Endodermal cell (in vitro differentiated cells): ENCODE data around the gene NOVA2. TPM values are rescaled to one million over a fixed set of nuclear protein-coding genes. Genes with fewer than 3 reads are reported as not detected.

Experiments
- DNase-seq: peaks from one replicate; pipeline ENCODE4 v3.0.0-alpha.2; 2017
- H3K27ac ChIP-seq: 2 replicates; pipeline ENCODE4 v1.5.1; 2013; ENCODE audit warnings: mild to moderate bottlenecking, low read depth, low read length, moderate library complexity
- H3K27me3 ChIP-seq: 2 replicates; pipeline ENCODE4 v1.6.1; 2013; ENCODE audit warnings: mild to moderate bottlenecking, low read length, moderate library complexity; ENCODE audit not compliant: insufficient read depth, control insufficient read depth, poor library complexity, severe bottlenecking
- H3K36me3 ChIP-seq: 2 replicates; pipeline ENCODE4 v1.7.0; 2013; ENCODE audit warnings: mild to moderate bottlenecking, low read length, moderate library complexity; ENCODE audit not compliant: control insufficient read depth, insufficient read depth
- H3K4me1 ChIP-seq: one replicate; pipeline ENCODE4 v1.7.0; 2013; ENCODE audit warnings: low read length; ENCODE audit not compliant: control insufficient read depth, insufficient read depth
- H3K4me3 ChIP-seq: 2 replicates; pipeline ENCODE4 v1.5.1; 2013; ENCODE audit warnings: mild to moderate bottlenecking, low read length, moderate library complexity
- H3K9ac ChIP-seq: 2 replicates; pipeline ENCODE4 v1.6.1; 2013; ENCODE audit warnings: mild to moderate bottlenecking, low read length, moderate library complexity; ENCODE audit not compliant: poor library complexity, severe bottlenecking; ENCODE audit errors: extremely low read depth
- H3K9me3 ChIP-seq: 2 replicates; pipeline ENCODE4 v1.6.1; 2013; ENCODE audit warnings: mild to moderate bottlenecking, low read length, moderate library complexity; ENCODE audit not compliant: control insufficient read depth
- H3K27ac Mint-ChIP-seq: 2 replicates; pipeline ENCODE4 v1.8.0; 2020; ENCODE audit warnings: mixed read lengths
- H3K27me3 Mint-ChIP-seq: 2 replicates; pipeline ENCODE4 v1.8.0; 2021; ENCODE audit warnings: mild to moderate bottlenecking, mixed read lengths; ENCODE audit not compliant: insufficient read depth
- H3K36me3 Mint-ChIP-seq: 2 replicates; pipeline ENCODE4 v1.8.0; 2020; ENCODE audit warnings: low read depth, mixed read lengths
- H3K4me1 Mint-ChIP-seq: 2 replicates; pipeline ENCODE4 v1.8.0; 2020; ENCODE audit warnings: mixed read lengths
- H3K4me3 Mint-ChIP-seq: 2 replicates; pipeline ENCODE4 v1.8.0; 2020; ENCODE audit warnings: mild to moderate bottlenecking, moderate library complexity, mixed read lengths
- H3K9me3 Mint-ChIP-seq: 2 replicates; pipeline ENCODE4 v1.8.0; 2020; ENCODE audit warnings: mild to moderate bottlenecking, mixed read lengths
- WGBS, 2 experiments: methylation state at CpG; one replicate each; pipeline versions ENCODE4 v1.1.5 to v1.1.7; 2013; ENCODE audit warnings: missing lambda C conversion rate in 2 of 2, mixed read lengths in 1 of 2; ENCODE audit not compliant: insufficient coverage in 1 of 2, insufficient read length in 1 of 2; 5-methylcytosine and 5-hydroxymethylcytosine counted together
- total RNA-seq, 2 donors: library from RNA; stranded (reverse); fragmentation: NEBNext Ultra II Directional in 1 of 2; extraction: Animal tissue kit (Norgen Biotek cat#: 25700) in 1 of 2; gene quantifications; 2 replicates in 1 of 2; 3 replicates in 1 of 2; pipeline ENCODE4 v1.2.1, GENCODE V29; 2021
- TF ChIP-seq, protein P1 (sequence below): fragments of 200-600 bp; sonication (generic); conservative IDR thresholded peaks from 2 replicates; pipeline ENCODE4 v1.5.0; 2021; ENCODE audit warnings: antibody characterized with exemption, mild to moderate bottlenecking

NOVA2 gene
- total RNA-seq, 2 donors from 2014 or later: 0.64 to 0.91 TPM

- Mint-ChIP-seq H3K27me3 (peaks cover 90% of the 10 kb centered on the region), H3K4me3 (no peak overlapping the region), H3K4me1 (no peaks in the 10 kb centered on the region), H3K27ac (no peak overlapping the region), H3K36me3 (no peaks in the 10 kb centered on the region), H3K9me3 (no peaks in the 10 kb centered on the region)
- no peak overlapping the region for H3K4me3 ChIP-seq
- H3K36me3 ChIP-seq: no peaks in the 10 kb centered on the region
- no peak for DNase-seq
- no peaks in the 10 kb centered on the region for H3K4me1 ChIP-seq
- no peaks in the 10 kb centered on the region for H3K9me3 ChIP-seq
- 51 to 55% methylated on average over 4 to 9 of the region's 11 CpGs for WGBS, 2 experiments
- H3K9ac ChIP-seq: no peak overlapping the region
- peaks cover 91% of the 10 kb centered on the region for H3K27me3 ChIP-seq
- H3K27ac ChIP-seq: no peak overlapping the region
- TF ChIP-seq, protein P1, sequence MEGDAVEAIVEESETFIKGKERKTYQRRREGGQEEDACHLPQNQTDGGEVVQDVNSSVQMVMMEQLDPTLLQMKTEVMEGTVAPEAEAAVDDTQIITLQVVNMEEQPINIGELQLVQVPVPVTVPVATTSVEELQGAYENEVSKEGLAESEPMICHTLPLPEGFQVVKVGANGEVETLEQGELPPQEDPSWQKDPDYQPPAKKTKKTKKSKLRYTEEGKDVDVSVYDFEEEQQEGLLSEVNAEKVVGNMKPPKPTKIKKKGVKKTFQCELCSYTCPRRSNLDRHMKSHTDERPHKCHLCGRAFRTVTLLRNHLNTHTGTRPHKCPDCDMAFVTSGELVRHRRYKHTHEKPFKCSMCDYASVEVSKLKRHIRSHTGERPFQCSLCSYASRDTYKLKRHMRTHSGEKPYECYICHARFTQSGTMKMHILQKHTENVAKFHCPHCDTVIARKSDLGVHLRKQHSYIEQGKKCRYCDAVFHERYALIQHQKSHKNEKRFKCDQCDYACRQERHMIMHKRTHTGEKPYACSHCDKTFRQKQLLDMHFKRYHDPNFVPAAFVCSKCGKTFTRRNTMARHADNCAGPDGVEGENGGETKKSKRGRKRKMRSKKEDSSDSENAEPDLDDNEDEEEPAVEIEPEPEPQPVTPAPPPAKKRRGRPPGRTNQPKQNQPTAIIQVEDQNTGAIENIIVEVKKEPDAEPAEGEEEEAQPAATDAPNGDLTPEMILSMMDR: no peak
These were observed 2.3 kb downstream of the NOVA2 start for GRCh38 chr19:45971260-45971902.

- Mint-ChIP-seq H3K36me3 (no peaks in the 10 kb centered on the region), H3K9me3 (no peaks in the 10 kb centered on the region), H3K4me3 (no peak overlapping the region), H3K27ac (no peak overlapping the region), H3K27me3 (peaks cover 83% of the 10 kb centered on the region), H3K4me1 (no peaks in the 10 kb centered on the region)
- Histone ChIP-seq H3K4me1 (no peaks in the 10 kb centered on the region), H3K9ac (no peak overlapping the region), H3K9me3 (no peaks in the 10 kb centered on the region), H3K27ac (no peak overlapping the region), H3K4me3 (no peak overlapping the region), H3K36me3 (no peaks in the 10 kb centered on the region), H3K27me3 (peaks cover 80% of the 10 kb centered on the region)
- DNase-seq: no peak
- 86 to 94% methylated on average over 4 to 5 of the region's 5 CpGs for WGBS, 2 experiments
- TF ChIP-seq, protein P1: no peak
These were observed 4.0 kb downstream of the NOVA2 start for GRCh38 chr19:45969676-45970075.

DNA sequence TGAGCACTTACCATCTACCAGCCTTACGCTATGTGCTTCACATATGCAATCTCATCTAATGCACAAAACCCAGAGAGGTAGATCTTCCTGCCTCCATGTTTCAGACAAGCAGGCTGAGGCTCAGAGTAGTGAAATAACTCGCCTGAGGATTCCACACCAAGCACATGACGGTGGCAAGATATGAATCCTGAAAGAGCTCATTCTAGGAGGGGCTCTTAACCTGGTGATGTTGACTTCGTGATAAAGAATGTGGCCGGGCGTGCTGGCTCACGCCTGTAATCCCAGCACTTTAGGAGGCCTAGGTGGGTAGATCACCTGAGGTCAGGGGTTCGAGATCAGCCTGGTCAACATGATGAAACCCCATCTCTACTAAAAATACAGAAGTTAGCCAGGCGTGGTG lies 5.0 kb downstream of the NOVA2 start:
- peaks cover 69% of the 10 kb centered on the region for H3K27me3 ChIP-seq
- H3K27ac ChIP-seq: no peak overlapping the region
- no peaks in the 10 kb centered on the region for H3K36me3 ChIP-seq
- Mint-ChIP-seq H3K27ac (no peak overlapping the region), H3K27me3 (peaks cover 80% of the 10 kb centered on the region), H3K4me3 (no peak overlapping the region), H3K36me3 (no peaks in the 10 kb centered on the region), H3K9me3 (no peaks in the 10 kb centered on the region), H3K4me1 (no peaks in the 10 kb centered on the region)
- no peak overlapping the region for H3K4me3 ChIP-seq
- 91 to 96% methylated on average over 8 to 9 of the region's 9 CpGs for WGBS, 2 experiments
- H3K9ac ChIP-seq: no peak overlapping the region
- no peaks in the 10 kb centered on the region for H3K4me1 ChIP-seq
- TF ChIP-seq, protein P1: no peak
- H3K9me3 ChIP-seq: no peaks in the 10 kb centered on the region
- no peak for DNase-seq
